Activated T-helper 9 cell treated with anti-CD3 and anti-CD28 coated beads, Interleukin-2, amount 50 U/mL, for 16 hours (primary cell): ENCODE results near the gene ATP10D.
"Not testable (repeated sequence)": the region's sequence is repeated elsewhere in the genome, so short reads cannot be mapped to it uniquely, and the experiment has no call there.

Experiments used
- DNase-seq: peaks from one replicate; pipeline ENCODE4 v3.0.0-alpha.2; 2020; ENCODE audit warnings: low read depth

Gene ATP10D

DNA sequence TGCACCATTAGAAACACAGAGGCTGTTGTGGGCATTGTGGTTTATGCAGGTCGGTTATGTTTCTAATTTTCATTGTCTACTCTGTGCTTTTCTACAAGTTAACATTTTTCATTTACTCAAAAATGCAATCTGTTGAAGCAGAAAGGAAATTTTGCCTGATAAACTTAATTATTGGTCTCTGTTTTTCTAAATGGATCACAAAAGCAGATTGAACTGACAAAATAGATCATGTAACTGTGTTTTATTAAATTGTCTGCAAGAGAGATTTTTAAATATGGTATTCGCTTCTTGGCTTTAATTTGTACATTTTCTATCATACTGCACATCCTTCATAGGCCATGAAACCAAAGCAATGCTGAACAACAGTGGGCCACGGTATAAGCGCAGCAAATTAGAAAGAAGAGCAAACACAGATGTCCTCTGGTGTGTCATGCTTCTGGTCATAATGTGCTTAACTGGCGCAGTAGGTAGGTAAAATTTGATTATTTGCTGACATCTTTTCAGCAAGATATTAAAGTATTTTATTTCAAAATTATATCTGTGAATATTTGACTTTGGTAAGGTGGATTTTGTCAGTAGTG, 50.6 kb downstream of the ATP10D start:
- DNase-seq, result no peak

DNA sequence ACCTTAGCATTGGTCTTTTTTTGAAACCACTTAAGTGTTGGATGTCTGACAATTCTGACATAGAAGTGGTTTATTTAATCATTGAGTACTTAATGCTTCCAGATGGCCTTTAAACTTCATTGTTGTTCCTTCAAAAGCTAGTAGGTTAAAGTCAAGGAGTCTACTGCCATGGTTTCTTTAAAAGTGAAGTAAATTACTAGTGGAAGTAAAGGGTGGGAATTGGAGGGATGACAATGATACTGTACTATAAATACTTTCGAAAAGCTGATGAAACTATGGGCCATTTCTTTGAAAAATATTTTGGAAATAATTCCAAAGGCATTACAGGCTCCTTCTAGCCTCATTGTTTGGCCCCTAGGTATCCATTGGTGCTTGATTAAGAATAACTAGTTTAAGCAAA, 51.9 kb downstream of the ATP10D start:
- DNase-seq, result no peak

DNA sequence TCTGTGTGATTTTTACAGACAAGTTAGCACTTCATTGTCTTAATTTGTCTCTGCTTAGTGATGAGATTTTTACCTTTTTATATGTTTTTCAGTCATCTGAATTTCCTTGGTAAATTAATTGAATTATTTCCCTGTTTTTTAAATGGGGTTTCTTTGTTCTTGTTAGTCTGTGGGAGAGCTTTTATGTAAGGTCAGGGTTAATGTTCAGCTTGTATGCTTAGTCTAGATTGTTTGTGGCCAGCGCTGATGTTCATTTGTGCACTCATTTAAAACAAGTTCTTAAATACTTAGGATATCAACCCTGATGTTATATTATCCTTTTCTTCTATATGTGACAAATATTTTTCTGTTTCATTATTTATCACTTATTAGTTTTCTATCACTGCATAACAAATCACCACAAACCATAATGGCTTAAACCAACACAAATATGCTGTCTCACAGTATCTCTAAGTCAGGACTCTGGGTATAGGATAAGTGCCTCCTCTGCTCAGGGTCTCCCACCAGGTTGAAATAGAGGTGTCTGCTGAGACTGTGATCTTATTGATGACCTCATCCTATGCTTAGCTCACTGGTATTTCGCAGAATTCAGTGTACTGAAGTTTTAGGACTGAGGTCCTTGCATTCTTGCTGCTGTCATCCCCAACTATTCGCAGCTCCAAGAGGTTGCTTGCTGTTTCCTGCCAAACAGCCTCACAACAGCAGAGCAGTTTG, 53.2 kb downstream of the ATP10D start:
- no peak for DNase-seq

DNA sequence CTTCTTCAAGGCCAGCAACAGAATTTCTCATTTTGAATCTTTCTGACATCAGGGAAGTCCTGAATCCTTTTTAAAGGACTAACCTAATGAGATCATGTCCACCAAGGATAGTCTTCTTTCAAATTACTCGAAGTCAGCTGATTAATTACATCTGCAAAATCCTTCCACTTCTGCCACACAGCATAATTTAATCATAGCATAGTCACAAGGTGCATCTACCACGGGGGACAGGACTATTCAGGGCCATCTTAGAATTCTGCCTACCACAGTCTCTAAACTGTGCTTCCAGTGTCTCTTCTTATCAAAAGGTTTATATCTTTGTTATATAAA, 53.7 kb downstream of the ATP10D start:
- no peak for DNase-seq

DNA sequence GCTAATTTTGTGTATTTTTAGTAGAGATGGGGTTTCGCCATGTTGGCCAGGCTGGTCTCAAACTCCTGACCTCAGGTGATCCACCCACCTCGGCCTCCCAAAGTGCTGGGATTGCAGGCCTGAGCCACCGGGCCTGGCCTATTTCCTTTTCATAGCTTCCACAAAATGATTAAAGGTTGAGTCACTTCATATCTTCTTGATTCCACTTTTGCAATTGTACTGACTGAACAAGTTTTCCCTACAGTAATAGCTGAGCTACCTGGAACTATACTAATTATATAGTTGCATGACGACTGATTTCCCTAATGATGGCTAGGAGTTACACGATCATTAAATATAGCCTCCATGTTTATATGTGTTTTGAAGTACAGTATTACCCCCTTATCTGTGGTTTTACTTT, 57.6 kb downstream of the ATP10D start:
- not testable (repeated sequence) for DNase-seq

DNA sequence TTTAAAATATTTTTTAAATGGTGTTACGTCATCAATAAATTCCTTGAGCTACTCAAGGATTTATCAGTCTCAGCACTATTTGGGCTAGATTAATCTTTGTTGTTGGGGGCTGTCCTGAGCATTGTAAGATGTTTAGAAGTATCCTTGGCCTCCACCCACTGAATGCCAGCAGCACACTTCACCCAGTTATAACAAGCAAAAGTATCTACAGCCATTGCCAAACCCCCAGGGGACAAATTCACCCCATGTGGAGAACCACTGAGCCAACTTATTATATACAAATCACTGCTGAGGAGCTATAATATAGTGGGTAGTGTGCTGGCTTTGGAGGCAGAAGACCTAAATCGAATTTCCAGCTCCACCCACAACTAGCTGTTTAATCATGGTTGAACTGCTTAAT, 58.3 kb downstream of the ATP10D start:
- DNase-seq, result no peak

DNA sequence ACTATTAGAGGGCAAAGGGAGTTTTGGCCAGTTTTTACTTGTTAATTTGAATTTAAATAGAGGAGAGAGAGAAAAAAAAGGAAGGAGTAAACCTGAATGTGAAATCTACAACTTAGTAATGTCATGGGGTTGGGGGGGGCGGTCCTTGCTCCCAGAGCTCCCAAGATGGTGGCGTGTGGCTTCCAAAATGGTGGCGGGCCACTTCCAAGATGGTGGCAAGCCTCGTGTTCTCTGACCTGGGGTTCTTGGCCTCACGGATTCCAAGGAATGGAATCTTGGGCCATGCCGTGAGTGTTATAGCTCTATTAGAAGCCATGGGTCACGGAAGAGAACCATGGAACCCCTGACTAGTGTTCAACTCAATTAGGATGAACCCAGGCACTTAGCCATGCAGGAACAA, 65.3 kb downstream of the ATP10D start:
- DNase-seq, result not testable (repeated sequence)

DNA sequence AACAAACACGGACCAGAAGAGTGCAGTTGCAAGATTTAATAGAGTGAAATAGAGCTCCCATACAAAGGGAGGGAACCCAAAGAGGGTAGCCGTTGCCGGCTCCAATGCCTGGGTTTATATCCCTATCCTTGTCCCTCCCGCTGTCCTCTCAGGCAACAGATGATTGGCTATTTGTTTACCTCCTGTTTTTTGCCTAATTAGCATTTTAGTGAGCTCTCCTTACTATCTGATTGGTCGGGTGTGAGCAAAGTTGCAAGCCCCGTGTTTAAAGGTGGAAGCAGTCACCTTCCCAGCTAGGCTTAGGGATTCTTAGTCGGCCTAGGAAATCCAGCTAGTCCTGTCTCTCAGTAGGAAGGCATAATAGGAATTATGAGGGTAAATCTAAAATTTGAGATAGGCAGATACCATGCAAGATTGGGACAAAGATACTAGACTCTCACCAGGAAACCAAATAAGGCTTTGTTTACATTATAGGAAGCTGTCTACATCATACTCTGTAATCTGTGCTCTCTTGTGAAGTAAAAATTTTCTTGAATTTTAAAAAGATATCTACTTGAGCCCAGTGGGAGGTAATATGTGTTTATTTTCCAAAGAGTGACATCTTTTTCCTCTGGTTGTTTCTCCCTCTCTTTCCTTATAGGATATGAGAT, 65.9 kb downstream of the ATP10D start:
- no peak for DNase-seq

DNA sequence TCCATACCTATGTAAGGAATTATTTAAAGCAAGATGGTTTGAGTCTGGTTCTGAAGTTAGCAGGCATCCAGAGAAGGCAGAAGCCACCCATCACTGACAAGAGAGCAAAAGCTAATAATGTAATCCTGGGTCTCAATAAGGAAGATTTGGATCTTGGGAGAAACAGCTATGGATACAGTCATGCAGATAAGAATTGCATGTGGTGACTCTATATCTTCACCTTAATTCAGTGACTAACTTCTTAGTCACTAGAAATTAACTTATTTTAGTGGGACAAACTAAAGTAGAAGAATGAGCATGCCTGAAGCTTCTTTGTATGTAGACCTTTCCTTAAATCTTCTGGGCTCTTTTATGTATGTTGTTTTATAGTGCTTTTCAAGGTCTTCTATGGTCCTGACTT, 66.6 kb downstream of the ATP10D start:
- DNase-seq, result no peak

DNA sequence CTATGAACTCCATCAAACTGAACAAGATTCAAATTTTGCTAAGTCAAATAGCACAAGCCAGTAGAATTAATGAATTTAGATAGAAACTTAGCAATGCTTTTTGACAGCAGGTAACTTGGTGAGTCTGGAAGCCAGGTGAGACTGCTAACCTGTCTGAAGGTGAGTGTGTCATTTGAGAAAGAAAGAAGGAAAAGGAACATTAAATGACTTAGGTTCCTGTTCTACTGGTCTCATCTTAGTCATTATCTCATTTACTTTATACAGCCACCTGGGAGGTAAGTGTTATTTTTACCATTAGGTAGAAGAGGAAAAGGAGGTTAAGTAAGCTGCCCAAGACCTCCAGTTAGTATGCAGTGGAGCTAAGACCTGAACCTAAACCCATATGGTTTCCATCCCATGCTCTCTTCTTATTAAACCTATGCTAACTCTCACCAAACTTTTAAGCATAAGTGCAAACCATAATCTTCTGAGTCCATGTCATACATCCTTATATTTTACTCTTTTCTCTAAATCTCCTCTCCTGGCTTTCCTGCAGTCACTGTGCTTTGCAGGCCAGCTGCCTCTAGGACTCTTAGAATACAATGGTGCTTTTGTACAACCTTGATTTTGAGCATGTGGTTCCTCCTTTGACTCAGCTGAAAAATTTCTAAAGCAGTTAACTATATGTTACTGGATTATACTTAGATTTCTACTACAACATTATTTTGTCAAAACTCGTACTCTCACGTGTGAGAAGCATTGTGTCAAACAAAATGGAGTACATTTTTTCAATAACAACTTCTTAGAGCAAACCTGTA, 68.5 kb downstream of the ATP10D start:
- DNase-seq, result no peak

DNA sequence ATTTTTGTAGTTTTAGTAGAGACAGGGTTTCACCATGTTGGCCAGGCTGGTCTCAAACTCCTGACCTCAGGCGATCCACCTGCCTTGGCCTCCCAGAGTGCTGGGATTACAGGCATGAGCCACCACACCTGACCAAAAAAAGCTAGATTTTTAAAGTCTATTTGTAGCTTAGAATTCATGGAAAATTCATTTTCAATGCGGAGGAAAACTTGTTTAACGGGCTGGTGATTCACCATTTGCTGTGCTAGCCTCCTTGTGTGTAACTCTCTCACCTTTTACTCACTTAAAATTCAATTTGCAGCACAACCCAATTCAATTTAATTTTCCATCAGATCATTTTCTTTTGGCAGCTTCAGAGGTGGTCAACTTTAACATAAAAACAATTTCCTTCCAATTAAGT, 70.8 kb downstream of the ATP10D start:
- not testable (repeated sequence) for DNase-seq

DNA sequence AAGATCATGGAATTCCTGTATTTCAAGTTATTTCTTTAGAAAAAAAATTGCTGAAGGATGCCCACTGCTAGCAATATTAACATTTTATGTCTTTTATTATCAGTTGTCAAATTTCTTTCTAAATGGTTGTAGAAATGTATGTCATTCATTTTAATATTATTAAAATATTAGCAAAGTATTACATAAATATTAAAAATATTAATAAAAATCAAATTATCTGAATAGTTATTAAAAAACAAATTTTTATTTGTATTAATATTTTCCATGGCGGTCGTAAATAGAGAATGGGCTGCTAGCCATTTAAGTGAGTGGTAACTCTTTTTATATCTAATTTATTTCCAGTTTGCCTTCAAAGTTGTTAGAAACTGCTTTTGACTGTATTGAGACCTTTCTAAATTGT, 72.2 kb downstream of the ATP10D start:
- no peak for DNase-seq

DNA sequence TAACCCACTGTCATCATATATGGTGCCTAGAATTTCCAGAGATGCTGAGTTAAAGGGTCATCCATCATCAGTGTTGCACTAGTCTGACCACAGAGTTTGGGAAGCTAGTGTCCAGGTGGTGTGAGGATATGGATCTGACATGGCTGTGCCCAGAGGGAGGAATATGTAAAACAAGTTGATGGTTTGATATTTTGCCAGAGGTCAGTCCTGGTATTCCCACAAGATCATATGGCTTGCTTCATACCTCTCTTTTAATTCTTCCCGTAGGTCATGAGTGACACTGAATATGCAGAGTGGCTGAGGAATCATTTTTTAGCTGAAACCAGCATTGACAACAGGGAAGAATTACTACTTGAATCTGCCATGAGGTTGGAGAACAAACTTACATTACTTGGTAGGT, 75.6 kb downstream of the ATP10D start:
- DNase-seq, result no peak

DNA sequence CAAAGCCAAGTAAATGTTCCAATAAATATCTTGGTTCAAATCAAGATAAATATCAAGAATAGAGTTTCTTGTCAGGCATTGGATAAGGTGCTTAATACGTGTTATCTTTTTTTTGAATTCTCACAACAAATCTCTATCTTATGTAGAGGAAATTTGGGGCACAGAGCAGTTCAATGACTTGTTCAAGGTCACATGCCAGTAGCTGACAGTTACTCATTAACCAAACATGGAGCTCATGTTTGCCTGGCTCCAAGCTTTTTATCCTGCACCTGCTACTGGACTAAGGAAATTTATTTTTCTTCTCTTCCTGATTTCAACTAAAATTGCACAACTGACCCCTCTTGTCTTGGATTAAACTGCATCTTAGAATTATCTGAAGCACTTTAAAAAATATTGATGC, 76.3 kb downstream of the ATP10D start:
- no peak for DNase-seq

DNA sequence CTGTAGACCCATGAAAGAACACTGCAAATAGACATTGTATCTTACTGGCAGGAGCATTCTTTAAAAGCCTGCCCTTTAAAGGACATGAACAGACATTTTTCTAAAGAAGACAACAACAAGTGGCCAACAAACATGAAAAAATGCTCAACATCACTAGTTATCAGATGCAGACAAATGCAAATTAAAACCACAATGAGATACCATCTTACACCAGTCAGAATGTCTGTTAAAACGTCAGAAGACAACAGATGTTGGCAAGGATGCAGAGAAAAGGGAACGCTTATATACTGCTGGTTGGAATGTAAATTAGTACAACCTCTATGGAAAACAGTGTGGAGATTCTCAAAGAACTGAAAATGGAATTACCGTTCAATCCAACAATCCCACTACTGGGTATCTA, 77.2 kb downstream of the ATP10D start:
- no peak for DNase-seq

DNA sequence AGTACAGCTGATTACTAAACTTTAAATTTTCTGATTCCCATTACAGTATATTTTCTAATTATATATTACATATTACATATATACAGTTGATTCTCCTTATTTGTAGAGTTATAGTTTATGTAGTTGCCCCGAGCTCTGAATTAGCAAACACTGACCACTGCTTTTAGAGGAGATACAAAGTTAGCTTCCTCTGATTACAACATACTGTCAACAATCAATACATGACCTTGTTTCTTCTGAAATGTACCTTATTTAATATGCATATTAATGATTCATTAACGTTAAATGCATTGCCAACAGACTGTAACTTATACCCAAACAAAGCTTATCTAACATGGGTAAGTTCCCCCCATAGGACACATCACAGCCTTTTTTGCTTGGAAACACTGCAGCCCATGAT, 81.5 kb downstream of the ATP10D start:
- DNase-seq, result no peak

DNA sequence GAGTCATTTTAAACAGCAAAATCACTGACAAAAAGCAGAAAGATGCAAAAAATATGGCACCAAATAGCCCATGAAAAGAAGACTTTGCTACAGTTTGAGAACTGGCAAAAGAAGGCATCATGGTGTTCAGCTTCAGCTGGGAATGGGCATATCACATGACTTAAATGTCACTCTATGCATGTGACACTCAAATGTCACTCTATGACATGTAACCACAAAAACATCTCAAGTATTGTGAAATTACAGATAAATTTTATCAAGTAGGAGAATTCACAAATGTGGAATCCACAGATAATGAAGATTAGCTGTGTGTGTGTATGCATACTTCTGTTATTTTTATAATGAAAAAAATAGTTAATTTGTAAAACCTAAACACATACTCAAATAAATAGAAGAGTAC, 81.9 kb downstream of the ATP10D start:
- no peak for DNase-seq

DNA sequence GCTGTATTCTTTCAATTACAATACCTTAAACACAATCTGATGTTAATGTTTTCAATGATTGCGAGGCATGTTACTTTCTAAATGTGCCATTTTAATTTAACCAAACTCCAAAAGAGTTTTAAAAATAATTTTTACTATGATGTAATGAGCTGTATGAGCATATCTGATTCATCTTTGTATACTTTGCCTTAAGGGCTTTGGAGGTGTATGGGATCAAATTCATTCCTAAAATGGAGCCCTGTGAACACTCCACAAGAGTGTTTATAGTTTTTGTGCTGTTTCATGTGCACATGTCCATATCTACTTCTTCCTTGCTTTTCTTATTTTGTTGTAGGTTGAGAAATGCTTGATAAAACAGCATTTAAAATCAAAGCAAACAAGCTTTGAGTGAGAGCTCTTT, 82.4 kb downstream of the ATP10D start:
- DNase-seq, result no peak

DNA sequence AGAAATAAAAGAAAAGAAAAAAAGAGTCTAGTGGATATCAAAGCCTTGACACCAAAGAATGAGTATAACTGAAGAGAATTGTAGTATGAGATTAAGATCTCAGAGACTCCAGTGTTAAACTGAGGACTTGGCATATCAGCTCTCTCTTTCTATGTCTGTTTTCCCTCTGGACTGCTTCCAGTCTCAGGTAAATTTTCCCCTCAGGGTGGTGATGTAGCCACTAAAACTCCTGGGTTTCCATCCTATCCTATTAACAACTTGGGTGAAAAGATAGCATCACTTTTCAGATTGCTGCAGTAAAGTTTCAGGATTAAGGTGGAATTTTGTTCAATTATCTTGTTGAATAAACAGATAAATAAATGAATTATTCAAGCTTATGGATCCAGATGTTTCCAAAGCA, 85.7 kb downstream of the ATP10D start:
- DNase-seq, result no peak

DNA sequence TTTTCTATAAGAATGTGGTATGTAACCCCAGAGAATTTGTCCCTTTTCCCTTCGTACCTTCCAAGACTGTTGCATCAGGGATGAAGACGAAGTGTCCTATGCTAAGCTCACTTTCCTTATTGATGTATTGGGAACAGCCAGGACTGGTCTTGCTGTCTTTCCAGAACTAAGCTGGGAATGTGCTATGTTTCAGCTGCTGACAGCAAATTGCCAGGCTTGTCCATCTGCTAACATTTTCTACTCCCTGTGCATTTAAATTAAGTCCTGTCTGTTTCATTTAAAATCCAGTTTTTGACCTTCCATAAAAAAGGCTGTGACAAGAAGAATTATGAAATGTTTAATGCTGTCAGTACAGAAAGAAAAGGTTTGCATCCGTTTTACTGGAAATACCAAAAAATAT, 87.9 kb downstream of the ATP10D start:
- DNase-seq, result no peak

DNA sequence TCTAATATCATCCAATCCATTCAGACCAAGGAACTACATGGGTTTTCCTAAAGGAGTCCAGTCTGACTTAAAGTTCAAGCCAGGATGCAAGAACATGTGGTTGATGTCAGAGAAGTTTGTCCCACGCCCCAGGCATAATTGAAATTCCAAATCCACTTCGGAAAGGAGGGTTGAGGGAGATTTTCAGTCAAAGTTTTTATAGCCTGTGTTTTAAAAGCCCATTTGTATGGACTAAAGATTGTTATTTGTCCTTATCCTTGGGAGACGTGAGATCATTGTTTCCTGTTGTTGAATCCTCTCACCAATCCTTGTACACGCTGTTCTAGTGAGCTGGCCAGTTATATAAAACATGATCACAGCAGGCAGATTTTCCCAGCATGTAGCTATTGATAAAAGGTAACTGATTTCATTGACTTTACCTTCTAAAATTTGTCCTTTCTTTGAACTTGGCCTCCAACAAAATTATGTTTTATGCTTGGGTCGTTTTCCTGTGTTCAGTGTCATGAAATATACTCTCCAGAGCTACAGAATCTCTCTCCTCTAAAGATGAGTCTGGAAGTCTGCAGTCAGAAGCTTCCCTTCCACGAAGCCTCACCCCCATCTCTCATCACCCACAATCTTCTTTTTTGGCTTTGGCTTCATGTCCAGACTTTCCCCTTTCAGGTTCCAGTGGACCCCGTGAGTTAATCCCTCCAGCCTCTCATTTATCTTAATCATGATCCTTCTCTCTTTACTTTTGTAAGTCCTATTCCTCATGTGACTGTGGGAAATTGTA, 92.9 kb downstream of the ATP10D start:
- no peak for DNase-seq

DNA sequence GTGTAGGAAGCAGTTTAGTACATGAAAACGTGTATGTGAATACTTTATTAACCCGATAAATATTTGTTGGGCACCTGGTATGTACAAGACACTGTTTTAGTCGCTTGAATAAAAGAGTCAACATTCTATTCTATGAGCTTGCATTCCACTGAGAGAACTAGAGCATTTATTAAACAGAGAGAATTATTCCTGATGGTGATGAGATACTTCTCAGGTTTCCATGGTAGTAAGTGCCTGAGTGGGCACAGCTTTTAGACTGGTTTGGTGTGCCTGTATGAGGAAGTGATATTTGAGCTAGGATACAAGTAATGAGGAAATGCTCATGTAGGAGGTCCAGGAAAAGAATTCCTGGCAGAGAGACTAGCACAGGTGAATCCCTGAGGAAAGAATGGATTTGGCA, 94.2 kb downstream of the ATP10D start:
- no peak for DNase-seq
